H9 (cell line): ENCODE measurements around the gene MSN. TPM values are rescaled to one million over a fixed set of nuclear protein-coding genes. Genes with fewer than 3 reads are reported as not detected.

Source experiments
- DNase-seq: peaks from one replicate; pipeline ENCODE4 v3.0.0-alpha.2; 2017
- H2AFZ ChIP-seq: one replicate; pipeline ENCODE4 v1.6.1; 2013; ENCODE audit warnings: mild to moderate bottlenecking, low read length, control low read depth, moderate library complexity
- H2AK5ac ChIP-seq: 2 replicates; pipeline ENCODE4 v1.6.1; 2013; ENCODE audit warnings: low read length, control low read depth, mixed read lengths; ENCODE audit not compliant: insufficient read length
- H2BK120ac ChIP-seq: one replicate; pipeline ENCODE4 v1.6.1; 2013; ENCODE audit warnings: low read depth, mild to moderate bottlenecking, low read length, control low read depth, inconsistent platforms; ENCODE audit not compliant: poor library complexity, severe bottlenecking
- H2BK12ac ChIP-seq: 2 replicates; pipeline ENCODE4 v1.6.1; 2013; ENCODE audit warnings: low read length, control low read depth, mixed read lengths, low read depth; ENCODE audit not compliant: insufficient read length
- H2BK15ac ChIP-seq: 2 replicates; pipeline ENCODE4 v1.6.1; 2013; ENCODE audit warnings: low read depth, low read length, control low read depth
- H2BK20ac ChIP-seq: one replicate; pipeline ENCODE4 v1.6.1; 2013; ENCODE audit warnings: low read depth, mild to moderate bottlenecking, low read length, control low read depth, inconsistent platforms; ENCODE audit not compliant: poor library complexity, severe bottlenecking
- H2BK5ac ChIP-seq: 2 replicates; pipeline ENCODE4 v1.6.1; 2013; ENCODE audit warnings: low read length, control low read depth, mixed read lengths; ENCODE audit not compliant: insufficient read length
- H3K14ac ChIP-seq: 2 replicates; pipeline ENCODE4 v1.6.1; 2013; ENCODE audit warnings: low read length, control low read depth; ENCODE audit not compliant: insufficient read depth
- H3K18ac ChIP-seq: 2 replicates; pipeline ENCODE4 v1.6.1; 2013; ENCODE audit warnings: low read depth, mild to moderate bottlenecking, mixed read lengths, low read length, control low read depth; ENCODE audit not compliant: insufficient read length
- H3K23ac ChIP-seq: 2 replicates; pipeline ENCODE4 v1.6.1; 2013; ENCODE audit warnings: low read length, control low read depth, mixed read lengths, low read depth; ENCODE audit not compliant: insufficient read length
- H3K23me2 ChIP-seq: 2 replicates; pipeline ENCODE4 v1.6.1; 2013; ENCODE audit warnings: low read depth, mild to moderate bottlenecking, mixed read lengths, low read length, control low read depth; ENCODE audit not compliant: insufficient read length, poor library complexity, severe bottlenecking
- H3K27ac ChIP-seq: 2 replicates; pipeline ENCODE4 v1.5.1; 2013; ENCODE audit warnings: low read length, control low read depth, mixed read lengths, low read depth; ENCODE audit not compliant: insufficient read length
- H3K27me3 ChIP-seq: 2 replicates; pipeline ENCODE4 v1.6.1; 2013; ENCODE audit warnings: low read length, control low read depth, inconsistent platforms; ENCODE audit not compliant: insufficient read depth
- H3K4ac ChIP-seq: 2 replicates; pipeline ENCODE4 v1.6.1; 2013; ENCODE audit warnings: low read depth, mild to moderate bottlenecking, control low read depth, inconsistent platforms, low read length, moderate library complexity
- H3K4me1 ChIP-seq: 2 replicates; pipeline ENCODE4 v1.6.1; 2013; ENCODE audit warnings: low read length, control low read depth, inconsistent platforms; ENCODE audit not compliant: insufficient read depth
- H3K4me2 ChIP-seq: 2 replicates; pipeline ENCODE4 v1.6.1; 2013; ENCODE audit warnings: low read length, control low read depth, mixed read lengths; ENCODE audit not compliant: insufficient read length, insufficient read depth
- H3K56ac ChIP-seq: 2 replicates; pipeline ENCODE4 v1.6.1; 2013; ENCODE audit warnings: low read depth, mild to moderate bottlenecking, mixed read lengths, low read length, control low read depth; ENCODE audit not compliant: insufficient read length
- H3K79me1 ChIP-seq: 2 replicates; pipeline ENCODE4 v1.6.1; 2013; ENCODE audit warnings: low read depth, mild to moderate bottlenecking, moderate library complexity, low read length, control low read depth, inconsistent platforms; ENCODE audit not compliant: insufficient read depth, poor library complexity, severe bottlenecking
- H3K79me2 ChIP-seq: 2 replicates; pipeline ENCODE4 v1.6.1; 2013; ENCODE audit warnings: low read length, control low read depth, inconsistent platforms; ENCODE audit not compliant: insufficient read depth
- H3K9ac ChIP-seq: 2 replicates; pipeline ENCODE4 v1.6.1; 2013; ENCODE audit warnings: low read length, control low read depth, mixed read lengths; ENCODE audit not compliant: insufficient read length; ENCODE audit errors: extremely low read depth
- H3K9me3 ChIP-seq: one replicate; pipeline ENCODE4 v1.6.1; 2013; ENCODE audit warnings: low read depth, low read length, inconsistent platforms; ENCODE audit not compliant: control insufficient read depth
- H3T11ph ChIP-seq: one replicate; pipeline ENCODE4 v1.6.1; 2013; ENCODE audit warnings: mild to moderate bottlenecking, low read length, control low read depth, inconsistent platforms
- H4K20me1 ChIP-seq: one replicate; pipeline ENCODE4 v1.6.1; 2013; ENCODE audit not compliant: control insufficient read depth, insufficient read length, insufficient read depth
- H4K5ac ChIP-seq: 2 replicates; pipeline ENCODE4 v1.6.1; 2013; ENCODE audit warnings: low read depth, mild to moderate bottlenecking, mixed read lengths, low read length, control low read depth; ENCODE audit not compliant: insufficient read length
- H4K8ac ChIP-seq: replicated peaks from 2 replicates; pipeline ENCODE4 v1.6.1; 2013; ENCODE audit warnings: low read length, control low read depth, mixed read lengths, low read depth; ENCODE audit not compliant: insufficient read length
- H4K91ac ChIP-seq: 2 replicates; pipeline ENCODE4 v1.6.1; 2013; ENCODE audit warnings: low read depth, mild to moderate bottlenecking, moderate library complexity, mixed read lengths, low read length, control low read depth; ENCODE audit not compliant: insufficient read length
- H3K27ac Mint-ChIP-seq, 3 experiments: 2 replicates in 2 of 3; 3 replicates in 1 of 3; pipeline ENCODE4 v1.8.0; 2020 to 2021; ENCODE audit warnings: mixed read lengths in 3 of 3, mild to moderate bottlenecking in 1 of 3, moderate library complexity in 1 of 3
- H3K27me3 Mint-ChIP-seq: 2 replicates; pipeline ENCODE4 v1.8.0; 2021; ENCODE audit warnings: low read depth, mild to moderate bottlenecking, moderate library complexity, mixed read lengths
- H3K36me3 Mint-ChIP-seq, 3 experiments: 2 replicates in 2 of 3; 3 replicates in 1 of 3; pipeline ENCODE4 v1.8.0; 2020 to 2021; ENCODE audit warnings: low read depth in 3 of 3, mixed read lengths in 3 of 3; ENCODE audit not compliant: insufficient read depth in 1 of 3
- H3K4me1 Mint-ChIP-seq, 2 experiments: 2 replicates each; pipeline ENCODE4 v1.8.0; 2020; ENCODE audit warnings: mixed read lengths in 2 of 2
- H3K4me3 Mint-ChIP-seq, 2 experiments: 2 replicates in 1 of 2; 3 replicates in 1 of 2; pipeline ENCODE4 v1.8.0; 2020 to 2021; ENCODE audit warnings: mild to moderate bottlenecking in 2 of 2, mixed read lengths in 2 of 2, moderate library complexity in 1 of 2
- H3K9me3 Mint-ChIP-seq, 2 experiments: 2 replicates in 1 of 2; 3 replicates in 1 of 2; pipeline ENCODE4 v1.8.0; 2020; ENCODE audit warnings: mild to moderate bottlenecking in 2 of 2, mixed read lengths in 2 of 2, moderate library complexity in 1 of 2
- CTCF ChIP-seq: fragments of 200-600 bp; sonication (generic); conservative IDR thresholded peaks from 3 replicates; pipeline ENCODE4 v1.8.0; 2021; ENCODE audit warnings: antibody characterized with exemption, mild to moderate bottlenecking
- total RNA-seq: library from RNA; stranded (reverse); gene quantifications from 2 replicates; pipeline ENCODE4 v1.2.1, GENCODE V29; 2021

MSN gene
- total RNA-seq, 1 experiment from 2014 or later = 126 TPM

DNA sequence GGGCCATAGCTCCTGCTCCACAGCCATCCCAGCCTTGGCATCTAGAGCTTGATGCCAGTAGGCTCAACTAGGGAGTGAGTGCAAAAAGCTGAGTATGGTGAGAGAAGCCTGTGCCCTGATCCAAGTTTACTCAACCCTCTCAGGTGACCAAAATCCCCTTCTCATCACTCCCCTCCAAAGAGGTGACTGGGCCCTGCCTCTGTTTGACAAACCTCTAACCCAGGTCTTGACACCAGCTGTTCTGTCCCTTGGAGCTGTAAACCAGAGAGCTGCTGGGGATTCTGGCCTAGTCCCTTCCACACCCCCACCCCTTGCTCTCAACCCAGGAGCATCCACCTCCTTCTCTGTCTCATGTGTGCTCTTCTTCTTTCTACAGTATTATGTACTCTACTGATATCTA is 73.5 kb downstream of the MSN start:
- Histone ChIP-seq H2AFZ (no peak overlapping the region), H4K8ac (no peak overlapping the region), H3K27me3 (no peaks in the 10 kb centered on the region), H3K4ac (no peak overlapping the region), H3K79me2 (no peaks in the 10 kb centered on the region), H2BK20ac (no peak overlapping the region), H4K91ac (no peak overlapping the region), H4K20me1 (no peaks in the 10 kb centered on the region), H2AK5ac (no peak overlapping the region), H2BK12ac (no peak overlapping the region), H3K23ac (no peak overlapping the region), H2BK120ac (no peak overlapping the region), H3K4me1 (no peaks in the 10 kb centered on the region), H4K5ac (no peak overlapping the region), H2BK5ac (no peak overlapping the region), H3K18ac (no peak overlapping the region), H3K56ac (no peak overlapping the region), H3T11ph (no peak overlapping the region), H3K4me2 (no peak overlapping the region), H3K79me1 (no peaks in the 10 kb centered on the region), H3K27ac (no peak overlapping the region), H3K14ac (no peak overlapping the region), H3K23me2 (no peaks in the 10 kb centered on the region), H3K9ac (no peak overlapping the region), H2BK15ac (no peak overlapping the region), H3K9me3 (peaks cover 47% of the 10 kb centered on the region)
- Mint-ChIP-seq H3K9me3 (peaks cover 61 to 67% of the 10 kb centered on the region in 2 experiments), H3K27ac (no peak overlapping the region), H3K36me3 (peaks cover 43 to 49% (median 49%) of the 10 kb centered on the region in 3 experiments), H3K4me3 (no peak overlapping the region), H3K27me3 (no peaks in the 10 kb centered on the region), H3K4me1 (peaks cover 0 to 9% of the 10 kb centered on the region in 2 experiments; a peak in 3 of 4 replicates)
- TF ChIP-seq CTCF = no peak
- no peak for DNase-seq
